NCI-H1436 treated with DMSO at 0.1 percent for 48 hours (cell line): ENCODE results near the gene ITGA2B.
"Not testable (repeated sequence)": the region's sequence is repeated elsewhere in the genome, so short reads cannot be mapped to it uniquely, and the experiment has no call there.

Experiments
- DNase-seq: peaks from one replicate; lab custom pipeline; 2025; lab: John Stamatoyannopoulos, UW

The ITGA2B gene

GRCh38 chr17:44329516-44329915, 59.9 kb downstream of the ITGA2B start:
- not testable (repeated sequence) for DNase-seq

- DNase-seq, result no peak
These were observed 61.6 kb downstream of the ITGA2B start for GRCh38 chr17:44327715-44328449.

DNA sequence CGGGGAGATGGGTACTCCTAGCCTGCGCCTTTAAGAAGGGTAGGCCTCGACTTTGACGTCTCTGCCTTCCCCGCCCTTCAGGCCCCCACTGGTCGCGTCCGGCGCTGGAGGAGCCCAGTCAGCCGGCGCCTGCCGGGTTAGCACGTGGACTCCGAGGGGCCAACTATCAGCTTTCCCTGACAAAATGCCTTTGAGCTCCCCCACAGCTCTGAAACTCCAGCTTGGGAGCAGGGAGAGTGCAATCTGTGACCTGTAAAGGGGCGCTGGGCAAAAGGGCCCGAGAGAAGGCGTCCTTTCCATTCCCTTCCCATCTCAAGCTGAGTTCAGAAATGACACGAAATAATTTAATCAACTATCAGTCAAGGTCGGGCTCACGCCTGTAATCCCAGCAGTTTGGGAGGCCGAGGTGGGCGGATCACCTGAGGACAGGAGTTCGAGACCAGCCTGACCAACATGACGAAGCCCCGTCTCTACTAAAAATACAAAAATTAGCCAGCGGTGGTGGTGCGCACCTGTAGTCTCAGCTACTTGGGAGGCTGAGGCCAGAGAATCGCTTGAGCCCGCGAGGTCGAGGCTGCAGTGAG, 62.5 kb downstream of the ITGA2B start:
- peak; percentile 83 for DNase-seq

- peak; percentile 70 for DNase-seq
These were observed 64.7 kb downstream of the ITGA2B start, which contains the start of gene SLC25A39 for GRCh38 chr17:44324571-44325275. TSS of gene SLC25A39 (minus strand) at chr17:44324823. CDS start at chr17:44323562, 1,261 bp downstream.

DNA sequence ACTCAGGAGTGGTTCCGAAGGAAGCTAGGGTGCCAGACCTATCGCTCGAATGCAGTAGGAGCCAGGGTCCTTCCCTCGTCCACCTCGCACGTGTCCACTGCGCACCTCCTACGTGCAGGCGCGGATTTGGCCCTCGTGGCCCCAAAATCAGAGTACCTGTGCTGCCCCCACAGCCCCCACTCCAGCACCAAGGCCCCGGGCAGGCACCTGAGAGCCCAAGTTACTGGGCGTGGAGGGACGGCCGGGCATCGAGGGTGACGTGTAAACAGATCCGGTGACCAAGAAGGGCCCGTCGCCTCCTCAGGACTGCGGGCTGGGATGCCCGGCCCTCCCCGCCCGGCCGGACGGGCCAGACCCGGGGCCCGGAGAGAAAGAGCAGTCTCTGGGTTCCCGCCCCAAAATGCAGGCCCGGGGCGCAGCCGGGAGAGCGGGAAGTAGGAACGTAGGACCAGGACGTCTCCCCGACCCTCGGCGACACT, 65.3 kb downstream of the ITGA2B start:
- no peak for DNase-seq

DNA sequence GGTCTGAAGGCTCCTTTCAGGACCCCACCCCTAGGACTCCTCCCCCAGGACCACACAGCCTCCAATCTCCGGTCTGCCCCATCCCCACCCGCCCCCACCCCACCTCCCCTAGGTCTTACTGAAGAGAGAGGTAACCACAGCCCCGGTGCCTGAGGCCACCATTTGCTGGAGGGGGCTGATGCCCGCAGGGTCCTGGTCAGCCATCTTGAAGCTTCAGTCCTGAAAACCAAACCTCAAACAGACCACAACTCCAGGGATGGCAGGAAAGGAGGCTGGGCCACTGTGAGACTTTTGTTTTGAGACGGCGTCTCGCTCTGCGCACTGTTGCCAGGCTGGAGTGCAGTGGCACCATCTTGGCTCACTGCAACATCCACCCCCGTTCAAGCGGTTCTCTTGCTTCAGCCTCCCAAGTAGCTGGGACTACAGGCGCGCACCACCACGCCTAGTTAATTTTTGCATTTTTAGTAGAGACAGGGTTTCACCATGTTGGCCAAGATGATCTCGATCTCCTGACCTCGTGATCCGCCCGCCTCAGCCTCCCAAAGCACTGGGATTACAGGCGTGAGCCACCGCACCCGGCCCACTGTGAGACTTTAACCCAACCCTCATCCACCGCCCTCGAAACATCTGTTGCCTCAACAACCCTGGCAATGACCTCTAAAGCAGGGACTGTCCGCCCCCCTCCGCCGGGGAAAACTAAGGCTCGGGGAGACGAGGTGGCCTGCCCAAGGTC, 65.9 kb downstream of the ITGA2B start:
- DNase-seq, result no peak

GRCh38 chr17:44322236-44322895, 67.1 kb downstream of the ITGA2B start:
- DNase-seq, result no peak
